Measurements from ENCODE around the gene SMNDC1. TPM values are rescaled to one million over a fixed set of nuclear protein-coding genes. Genes with fewer than 3 reads are reported as not detected.

SMNDC1 gene
- total and polyA plus RNA-seq, 9 donors: 11.7 to 36.1 (median 28.2) TPM

GRCh38 chr10:110350812-110351211, 46.1 kb upstream of the SMNDC1 start:
- Histone ChIP-seq H3K4me1 (ENCODE audit: insufficient read depth) (no peaks in the 10 kb centered on the region), H3K27ac (no peak overlapping the region), H3K27me3 (no peaks in the 10 kb centered on the region), H3K9me3 (no peaks in the 10 kb centered on the region), H3K4me3 (no peak overlapping the region), H3K36me3 (no peaks in the 10 kb centered on the region)
- DNase-seq: no peak
- WGBS, 3 donors: 89 to 95% (median 92%) methylated on average over 2 of the region's 2 CpGs
- TF ChIP-seq EP300 (IDR thresholded peaks at IDR 0.05) (no peak), POLR2A (IDR thresholded peaks at IDR 0.05) (no peak), CTCF (IDR thresholded peaks at IDR 0.05) (no peak)
- intact Hi-C loops (cut with DNase I): no loop called here

DNA sequence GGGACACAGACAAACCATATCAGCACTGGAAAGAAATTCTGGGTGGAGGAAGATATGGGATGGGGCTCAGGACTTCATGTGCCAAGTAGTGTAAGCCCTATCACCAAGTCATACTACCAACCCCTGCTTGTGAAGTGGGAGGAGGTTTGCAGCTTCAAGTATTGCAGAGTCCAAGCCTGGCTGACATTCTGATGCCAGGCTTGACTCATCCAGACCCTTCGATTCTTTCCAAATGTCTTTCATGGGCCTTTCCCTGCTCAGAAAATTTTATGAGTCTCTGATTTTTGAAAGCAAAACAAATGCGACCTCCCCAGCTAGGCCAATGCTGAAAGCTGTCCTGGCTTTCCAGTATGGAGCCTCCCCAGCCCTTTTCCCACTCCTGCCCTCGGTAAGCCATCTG, 45.1 kb upstream of the SMNDC1 start:
- H3K4me3 ChIP-seq: no peak overlapping the region
- no peaks in the 10 kb centered on the region for H3K9me3 ChIP-seq
- no peak overlapping the region for H3K27ac ChIP-seq
- H3K27me3 ChIP-seq: no peaks in the 10 kb centered on the region
- no peaks in the 10 kb centered on the region for H3K36me3 ChIP-seq
- no peaks in the 10 kb centered on the region for H3K4me1 ChIP-seq (ENCODE audit: insufficient read depth)
- TF ChIP-seq POLR2A (IDR thresholded peaks at IDR 0.05): no peak
- no peak for TF ChIP-seq CTCF (IDR thresholded peaks at IDR 0.05)
- intact Hi-C loops (cut with DNase I): no loop called here
- 73 to 75% (median 74%) methylated on average over 3 of the region's 3 CpGs for WGBS, 3 donors
- DNase-seq: no peak

DNA sequence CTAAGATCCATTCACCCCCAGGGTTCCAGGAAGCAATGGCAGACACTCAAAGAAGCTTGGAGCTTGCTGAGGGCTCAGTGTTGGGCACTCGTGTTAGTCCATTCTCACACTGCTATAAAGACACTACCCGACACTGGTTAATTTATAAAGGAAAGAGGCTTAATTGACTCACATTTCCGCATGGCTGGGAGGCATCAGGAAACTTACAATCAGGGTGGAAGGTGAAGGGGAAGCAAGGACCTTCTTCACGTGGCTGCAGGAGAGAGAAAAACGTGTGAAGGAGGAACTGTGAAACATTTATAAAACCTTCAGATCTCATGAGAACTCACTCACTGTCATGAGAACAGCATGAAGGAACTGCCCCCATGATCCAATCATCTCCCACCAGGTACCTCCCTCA, 44.7 kb upstream of the SMNDC1 start:
- Histone ChIP-seq H3K27ac (no peak overlapping the region), H3K4me3 (no peak overlapping the region), H3K9me3 (no peaks in the 10 kb centered on the region), H3K4me1 (ENCODE audit: insufficient read depth) (no peaks in the 10 kb centered on the region), H3K27me3 (no peaks in the 10 kb centered on the region), H3K36me3 (no peaks in the 10 kb centered on the region)
- TF ChIP-seq POLR2A (IDR thresholded peaks at IDR 0.05): no peak
- TF ChIP-seq CTCF (IDR thresholded peaks at IDR 0.05): no peak
- TF ChIP-seq EP300 (IDR thresholded peaks at IDR 0.05): no peak
- 70 to 71% (median 71%) methylated on average over 5 of the region's 5 CpGs for WGBS, 3 donors
- intact Hi-C loops (cut with DNase I): no loop called here
- DNase-seq: no peak

GRCh38 chr10:110348336-110348735, 43.6 kb upstream of the SMNDC1 start:
- Histone ChIP-seq H3K4me3 (no peak overlapping the region), H3K27ac (no peak overlapping the region), H3K4me1 (ENCODE audit: insufficient read depth) (no peaks in the 10 kb centered on the region), H3K27me3 (no peaks in the 10 kb centered on the region), H3K9me3 (no peaks in the 10 kb centered on the region), H3K36me3 (no peaks in the 10 kb centered on the region)
- no peak for DNase-seq
- intact Hi-C loops (cut with DNase I): no loop called here
- no peak for TF ChIP-seq POLR2A (IDR thresholded peaks at IDR 0.05)
- no peak for TF ChIP-seq EP300 (IDR thresholded peaks at IDR 0.05)
- no peak for TF ChIP-seq CTCF (IDR thresholded peaks at IDR 0.05)

DNA sequence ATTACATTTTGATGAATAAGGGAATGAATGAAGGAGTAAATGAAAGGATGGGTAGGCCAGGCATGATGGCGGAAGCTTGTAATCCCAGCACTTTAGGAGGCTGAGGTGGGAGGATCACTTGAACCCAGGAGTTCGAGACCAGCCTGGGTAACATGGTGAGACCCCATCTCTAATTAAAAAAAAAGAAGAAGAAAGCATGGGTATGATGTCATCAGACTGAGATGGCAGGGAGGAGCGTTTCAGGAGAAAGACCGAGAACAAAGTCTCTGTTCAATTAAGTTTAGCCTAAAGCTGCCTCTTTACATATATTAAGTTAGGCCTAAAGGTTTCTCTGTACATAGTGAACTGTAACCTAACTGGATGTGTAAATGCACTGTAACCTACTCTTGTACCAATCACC, 42.2 kb upstream of the SMNDC1 start:
- Histone ChIP-seq H3K36me3 (no peaks in the 10 kb centered on the region), H3K27ac (no peak overlapping the region), H3K27me3 (no peaks in the 10 kb centered on the region), H3K9me3 (no peaks in the 10 kb centered on the region), H3K4me1 (ENCODE audit: insufficient read depth) (no peaks in the 10 kb centered on the region), H3K4me3 (no peak overlapping the region)
- intact Hi-C loops (cut with DNase I): no loop called here
- 96 to 98% (median 96%) methylated on average over 4 of the region's 4 CpGs for WGBS, 3 donors
- no peak for DNase-seq
- TF ChIP-seq EP300 (IDR thresholded peaks at IDR 0.05): no peak
- TF ChIP-seq POLR2A (IDR thresholded peaks at IDR 0.05): no peak
- no peak for TF ChIP-seq CTCF (IDR thresholded peaks at IDR 0.05)
